B cell (primary cell): ENCODE results near the gene ATAD3A. TPM values are rescaled to one million over a fixed set of nuclear protein-coding genes. Genes with fewer than 3 reads are reported as not detected.
"Not testable (repeated sequence)": the region's sequence is repeated elsewhere in the genome, so short reads cannot be mapped to it uniquely, and the experiment has no call there.

Experiments
- ATAC-seq: fragments of 200-7000 bp; cut with Tn5 transposase; one replicate; pipeline ENCODE4 v1.10.0; 2021; ENCODE audit warnings: low read depth, mild to moderate bottlenecking, moderate number of reproducible peaks, moderate library complexity
- CTCF ChIA-PET: fragments of 350-600 bp; sonication (Branson Sonifier 250); formaldehyde crosslinking; loops from one replicate; lab custom pipeline; 2021; ENCODE audit warnings: antibody characterized with exemption, inconsistent platforms; lab: Charles Lee
- POLR2A ChIA-PET: fragments of 350-600 bp; sonication (Branson Sonifier 250); formaldehyde crosslinking; loops from one replicate; lab custom pipeline; 2021; ENCODE audit warnings: antibody characterized with exemption; lab: Charles Lee
- DNase-seq: peaks from one replicate; pipeline ENCODE4 v3.0.0; 2013
- H2AFZ ChIP-seq: 2 replicates; pipeline ENCODE4 v1.6.1; 2012; ENCODE audit warnings: mild to moderate bottlenecking, low read depth, low read length; ENCODE audit not compliant: insufficient read depth, poor library complexity, severe bottlenecking
- H3K27ac ChIP-seq, 2 donors: 1 replicate in 1 of 2; 2 replicates in 1 of 2; pipeline ENCODE4 v1.5.1; 2012 to 2013; ENCODE audit warnings: low read length in 2 of 2, mild to moderate bottlenecking in 2 of 2, moderate library complexity in 1 of 2
- H3K27me3 ChIP-seq, 4 experiments: fragments of 200-600 bp in 1 of 4; sonication (generic) in 1 of 4; replicated peaks in 1 of 4; 1 replicate in 2 of 4; 2 replicates in 2 of 4; pipeline versions ENCODE4 v1.6.1 to v1.7.0; 2013 to 2016; ENCODE audit warnings: low read length in 3 of 4, mild to moderate bottlenecking in 2 of 4, mixed read lengths in 1 of 4, moderate library complexity in 1 of 4; ENCODE audit not compliant: insufficient read depth in 4 of 4, control insufficient read depth in 3 of 4; ENCODE audit errors: control extremely low read depth in 1 of 4
- H3K36me3 ChIP-seq, 2 experiments: replicated peaks in 1 of 2; 1 replicate in 1 of 2; 2 replicates in 1 of 2; pipeline versions ENCODE4 v1.6.1 to v1.7.1; 2013; ENCODE audit warnings: low read length in 1 of 2; ENCODE audit not compliant: insufficient read depth in 2 of 2, control insufficient read depth in 1 of 2; ENCODE audit errors: control extremely low read depth in 1 of 2, extremely low read depth in 1 of 2
- H3K4me1 ChIP-seq, 2 donors: fragments of 200-600 bp in 1 of 2; sonication (generic) in 1 of 2; 1 replicate in 1 of 2; 2 replicates in 1 of 2; pipeline versions ENCODE4 v1.5.1 to v1.6.1; 2013 to 2017; ENCODE audit warnings: low read length in 2 of 2; ENCODE audit not compliant: control insufficient read depth in 2 of 2, insufficient read depth in 2 of 2
- H3K4me2 ChIP-seq: replicated peaks from 2 replicates; pipeline ENCODE3; 2012; ENCODE audit warnings: mild to moderate bottlenecking, low read depth, low read length; ENCODE audit not compliant: poor library complexity, severe bottlenecking
- H3K4me3 ChIP-seq, 5 experiments: fragments of 200-600 bp in 1 of 5; sonication (generic) in 1 of 5; 1 replicate in 3 of 5; 2 replicates in 2 of 5; pipeline versions ENCODE4 v1.5.1 to v1.7.0; 2011 to 2016; ENCODE audit warnings: low read length in 4 of 5, mild to moderate bottlenecking in 4 of 5, low read depth in 2 of 5, control low read depth in 1 of 5, moderate library complexity in 1 of 5; ENCODE audit not compliant: insufficient read depth in 1 of 5; ENCODE audit errors: control extremely low read depth in 1 of 5, extremely low read depth in 1 of 5
- H3K79me2 ChIP-seq: fragments of 200-600 bp; sonication (generic); one replicate; pipeline ENCODE4 v1.6.0; 2016; ENCODE audit warnings: low read length; ENCODE audit not compliant: control insufficient read depth, insufficient read depth
- H3K9ac ChIP-seq: fragments of 200-600 bp; sonication (generic); 2 replicates; pipeline ENCODE4 v1.6.1; 2017; ENCODE audit warnings: mild to moderate bottlenecking, low read length, moderate library complexity
- H3K9me3 ChIP-seq, 3 donors: one replicate each; pipeline versions ENCODE4 v1.6.1 to v1.7.1; 2013; ENCODE audit warnings: low read length in 2 of 3; ENCODE audit not compliant: control insufficient read depth in 2 of 3, insufficient read depth in 1 of 3; ENCODE audit errors: control extremely low read depth in 1 of 3
- H4K20me1 ChIP-seq: 2 replicates; pipeline ENCODE4 v1.6.0; 2012; ENCODE audit warnings: mild to moderate bottlenecking, low read length; ENCODE audit not compliant: insufficient read depth, control insufficient read depth, poor library complexity, severe bottlenecking
- H3K27ac Mint-ChIP-seq: one replicate; pipeline ENCODE4 v1.8.0; 2021; ENCODE audit warnings: mixed read lengths
- H3K27me3 Mint-ChIP-seq: one replicate; pipeline ENCODE4 v1.8.0; 2021; ENCODE audit warnings: mixed read lengths
- H3K4me1 Mint-ChIP-seq: one replicate; pipeline ENCODE4 v1.8.0; 2021; ENCODE audit warnings: mixed read lengths
- H3K4me3 Mint-ChIP-seq: one replicate; pipeline ENCODE4 v1.8.0; 2021; ENCODE audit warnings: mixed read lengths
- H3K9me3 Mint-ChIP-seq: one replicate; pipeline ENCODE4 v1.8.0; 2022; ENCODE audit warnings: mixed read lengths; ENCODE audit not compliant: insufficient read depth
- EZH2 ChIP-seq: IDR thresholded peaks from 2 replicates; pipeline ENCODE4 v1.6.1; 2012; ENCODE audit warnings: borderline replicate concordance, low read depth, mild to moderate bottlenecking, moderate library complexity, low read length; ENCODE audit not compliant: insufficient read depth, poor library complexity, severe bottlenecking
- WGBS: methylation state at CpG from one replicate; pipeline ENCODE4 v1.1.5; 2013; ENCODE audit warnings: missing lambda C conversion rate; ENCODE audit not compliant: insufficient coverage; 5-methylcytosine and 5-hydroxymethylcytosine counted together
- intact Hi-C: fragments of 100-400 bp; cut with micrococcal nuclease; formaldehyde crosslinking; loops from one replicate; pipeline ENCODE4 v1.10.0; 2022
- polyA plus RNA-seq: library from polyadenylated mRNA; depleted of rRNA; stranded (reverse); fragments of >200 nt; gene quantifications from 2 replicates; pipeline ENCODE4 v1.2.3, GENCODE V29; 2012
- total RNA-seq, 2 donors: library from RNA; stranded (reverse); fragments of 120-200 nt in 1 of 2; gene quantifications; 1 replicate in 1 of 2; 2 replicates in 1 of 2; pipeline versions ENCODE4 v1.2.3 to v1.2.4, GENCODE V29; 2013 to 2022
- TF ChIP-seq, protein P1 (sequence below): fragments of 200-600 bp; IDR thresholded peaks from one replicate; pipeline ENCODE4 v1.8.0; 2022; ENCODE audit warnings: antibody characterized with exemption, mild to moderate bottlenecking

The ATAD3A gene
- total and polyA plus RNA-seq, 2 donors (not counting 1 experiment from before 2014, with no cell fraction given), result 17.5 to 17.8 TPM

DNA sequence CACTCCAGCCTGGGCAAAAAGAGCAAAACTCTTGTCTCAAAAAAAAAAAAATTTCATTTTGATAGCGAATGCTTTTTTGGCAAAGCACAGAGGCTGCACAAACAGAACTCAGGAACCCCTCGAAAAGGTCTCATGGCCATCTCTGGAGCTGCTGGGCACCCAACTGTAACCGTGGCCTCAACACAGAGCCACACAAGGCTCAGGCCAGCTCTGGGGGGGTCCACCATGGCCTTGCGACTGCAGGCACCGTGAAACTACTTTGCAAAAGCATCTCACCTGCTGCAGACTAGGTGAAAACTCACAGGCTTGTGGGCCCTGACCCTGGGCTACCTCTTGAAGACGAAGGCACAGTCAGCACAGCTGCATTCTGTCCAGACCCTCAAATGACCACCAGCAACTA lies 44.5 kb downstream of the ATAD3A start:
- ATAC-seq (no peak), DNase-seq (no peak)
- H3K9ac ChIP-seq, result no peak overlapping the region
- no peak overlapping the region for H3K4me2 ChIP-seq
- Mint-ChIP-seq H3K4me1 (peaks cover 2% of the 10 kb centered on the region), H3K4me3 (no peak overlapping the region), H3K27me3 (no peaks in the 10 kb centered on the region), H3K27ac (no peak overlapping the region), H3K9me3 (no peaks in the 10 kb centered on the region)
- intact Hi-C loops, result no loop called here
- peaks cover 32% of the 10 kb centered on the region for H3K79me2 ChIP-seq
- H3K9me3 ChIP-seq, result no peaks in the 10 kb centered on the region
- no peak overlapping the region for H3K4me3 ChIP-seq
- ChIA-PET POLR2A (no interaction called here), CTCF (no interaction called here)
- TF ChIP-seq, protein P1, sequence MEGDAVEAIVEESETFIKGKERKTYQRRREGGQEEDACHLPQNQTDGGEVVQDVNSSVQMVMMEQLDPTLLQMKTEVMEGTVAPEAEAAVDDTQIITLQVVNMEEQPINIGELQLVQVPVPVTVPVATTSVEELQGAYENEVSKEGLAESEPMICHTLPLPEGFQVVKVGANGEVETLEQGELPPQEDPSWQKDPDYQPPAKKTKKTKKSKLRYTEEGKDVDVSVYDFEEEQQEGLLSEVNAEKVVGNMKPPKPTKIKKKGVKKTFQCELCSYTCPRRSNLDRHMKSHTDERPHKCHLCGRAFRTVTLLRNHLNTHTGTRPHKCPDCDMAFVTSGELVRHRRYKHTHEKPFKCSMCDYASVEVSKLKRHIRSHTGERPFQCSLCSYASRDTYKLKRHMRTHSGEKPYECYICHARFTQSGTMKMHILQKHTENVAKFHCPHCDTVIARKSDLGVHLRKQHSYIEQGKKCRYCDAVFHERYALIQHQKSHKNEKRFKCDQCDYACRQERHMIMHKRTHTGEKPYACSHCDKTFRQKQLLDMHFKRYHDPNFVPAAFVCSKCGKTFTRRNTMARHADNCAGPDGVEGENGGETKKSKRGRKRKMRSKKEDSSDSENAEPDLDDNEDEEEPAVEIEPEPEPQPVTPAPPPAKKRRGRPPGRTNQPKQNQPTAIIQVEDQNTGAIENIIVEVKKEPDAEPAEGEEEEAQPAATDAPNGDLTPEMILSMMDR, result no peak
- no peak for TF ChIP-seq EZH2
- H2AFZ ChIP-seq, result no peak overlapping the region
- peaks cover 0 to 4% of the 10 kb centered on the region in 2 experiments for H3K36me3 ChIP-seq
- no peak overlapping the region for H3K27ac ChIP-seq
- H3K27me3 ChIP-seq, result no peaks in the 10 kb centered on the region
- WGBS, result 93% methylated on average over 6 of the region's 6 CpGs
- peaks cover 45% of the 10 kb centered on the region for H4K20me1 ChIP-seq
- H3K4me1 ChIP-seq, result no peaks in the 10 kb centered on the region

DNA sequence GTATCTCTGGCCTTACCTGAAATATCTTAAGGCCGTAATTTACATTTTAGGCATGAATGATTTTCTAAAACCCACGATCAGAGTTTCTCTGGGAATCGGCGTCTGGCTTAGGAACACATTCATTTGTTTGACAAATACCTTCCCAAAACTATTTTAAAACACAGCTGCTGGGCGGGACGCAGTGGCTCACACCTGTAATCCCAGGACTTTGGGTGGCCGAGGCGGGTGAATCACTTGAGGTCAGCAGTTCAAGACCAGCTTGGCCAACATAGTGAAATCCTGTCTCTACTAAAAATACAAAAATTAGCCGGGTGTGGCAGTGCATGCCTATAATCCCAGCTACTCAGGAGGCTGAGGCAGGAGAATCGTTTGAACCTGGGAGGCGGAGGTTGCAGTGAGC lies 45.0 kb downstream of the ATAD3A start:
- H3K27me3 Mint-ChIP-seq, POLR2A ChIA-PET, H3K4me1 Mint-ChIP-seq, H3K27ac ChIP-seq, CTCF ChIA-PET, H3K4me3 ChIP-seq, H3K27me3 ChIP-seq, H3K9me3 Mint-ChIP-seq, DNase-seq, H3K4me3 Mint-ChIP-seq, intact Hi-C loops, H3K4me2 ChIP-seq, ATAC-seq, H3K9me3 ChIP-seq, H3K4me1 ChIP-seq, H2AFZ ChIP-seq, H3K9ac ChIP-seq, H3K27ac Mint-ChIP-seq, H3K36me3 ChIP-seq: not testable (repeated sequence)
- 82% methylated on average over 8 of the region's 11 CpGs for WGBS
- Histone ChIP-seq H4K20me1 (peaks cover 45% of the 10 kb centered on the region), H3K79me2 (peaks cover 32% of the 10 kb centered on the region)

DNA sequence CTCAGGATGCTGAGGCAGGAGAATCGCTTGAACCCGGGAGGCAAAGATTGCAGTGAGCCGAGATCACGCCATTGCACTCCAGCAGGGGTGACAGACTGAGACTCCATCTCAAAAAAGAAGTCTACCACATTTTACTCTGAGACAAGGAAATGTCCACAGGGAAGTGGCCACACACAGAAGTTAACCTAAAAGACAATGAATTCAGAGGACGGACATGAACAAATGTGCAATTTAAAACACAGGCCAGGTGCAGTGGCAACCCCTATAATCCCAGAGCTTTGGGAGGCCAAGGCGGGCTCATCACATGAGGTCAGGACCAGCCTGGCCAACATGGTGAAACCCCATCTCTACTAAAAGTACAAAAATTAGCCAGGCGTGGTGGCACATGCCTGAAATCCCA lies 45.7 kb downstream of the ATAD3A start:
- CTCF ChIA-PET, result interaction anchor here (0.6 kb wide), 1 partner anchor 186 kb away, joined by 3 read pairs; no protein-coding TSS in a partner anchor
- H2AFZ ChIP-seq, H3K27me3 ChIP-seq, H3K9ac ChIP-seq, H3K27ac Mint-ChIP-seq, intact Hi-C loops, ATAC-seq, DNase-seq, H3K27me3 Mint-ChIP-seq, H3K4me3 ChIP-seq, H3K9me3 Mint-ChIP-seq, H3K4me3 Mint-ChIP-seq, H3K27ac ChIP-seq, H3K4me1 ChIP-seq, H3K4me2 ChIP-seq, H3K9me3 ChIP-seq, POLR2A ChIA-PET: not testable (repeated sequence)
- H3K4me1 Mint-ChIP-seq, result peaks cover 10% of the 10 kb centered on the region
- peaks cover 0 to 13% of the 10 kb centered on the region in 2 experiments for H3K36me3 ChIP-seq
- peaks cover 33% of the 10 kb centered on the region for H3K79me2 ChIP-seq
- peaks cover 46% of the 10 kb centered on the region for H4K20me1 ChIP-seq
- WGBS, result 91% methylated on average over 7 of the region's 7 CpGs
